ENCODE measurements around the gene CTSE. TPM values are rescaled to one million over a fixed set of nuclear protein-coding genes. Genes with fewer than 3 reads are reported as not detected.

CTSE gene
- total and polyA plus RNA-seq, 2 of the 8 experiments (the other 6 are each of a cell fraction or from before 2014, with no cell fraction given): 0.03 TPM; not detected in 1

DNA sequence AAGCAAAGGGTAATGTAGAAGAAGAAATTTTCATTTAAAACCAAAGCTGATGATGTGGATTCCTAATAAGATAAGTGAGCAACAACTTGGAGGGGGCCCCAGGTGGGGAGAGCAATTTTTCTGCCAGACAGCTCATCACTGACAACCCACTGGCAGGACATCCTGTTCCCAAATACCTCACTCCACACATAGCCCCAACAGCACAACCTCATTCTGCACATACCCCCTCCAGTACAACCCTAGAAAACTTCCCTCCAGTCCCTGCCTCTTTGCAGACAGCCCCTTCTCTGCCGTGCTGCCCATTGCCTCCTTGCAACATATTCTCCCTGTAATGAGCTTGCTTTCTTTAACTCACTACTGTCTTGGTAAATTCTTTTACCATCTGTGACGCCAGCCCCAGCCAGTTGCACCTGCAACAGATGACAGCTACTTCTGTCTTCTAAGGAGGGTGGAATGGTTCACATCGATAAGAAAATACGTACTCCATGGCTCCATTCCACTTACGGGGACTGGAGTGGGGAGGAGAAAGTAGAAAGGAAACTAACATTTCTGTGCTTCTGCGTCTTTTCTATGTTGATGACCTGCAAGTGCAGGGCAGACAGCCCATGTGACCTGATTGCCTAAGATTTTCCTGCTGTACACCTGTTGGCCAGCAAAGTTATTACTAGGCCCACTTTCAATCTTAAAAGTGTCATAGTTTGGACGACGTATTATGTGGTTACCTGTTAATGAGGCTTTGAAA is 44.0 kb upstream of the CTSE start (continued):
- TF ChIP-seq, protein P1, sequence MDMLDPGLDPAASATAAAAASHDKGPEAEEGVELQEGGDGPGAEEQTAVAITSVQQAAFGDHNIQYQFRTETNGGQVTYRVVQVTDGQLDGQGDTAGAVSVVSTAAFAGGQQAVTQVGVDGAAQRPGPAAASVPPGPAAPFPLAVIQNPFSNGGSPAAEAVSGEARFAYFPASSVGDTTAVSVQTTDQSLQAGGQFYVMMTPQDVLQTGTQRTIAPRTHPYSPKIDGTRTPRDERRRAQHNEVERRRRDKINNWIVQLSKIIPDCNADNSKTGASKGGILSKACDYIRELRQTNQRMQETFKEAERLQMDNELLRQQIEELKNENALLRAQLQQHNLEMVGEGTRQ (IDR thresholded peaks at IDR 0.05; ENCODE audit: low read length): no peak
- no peak for TF ChIP-seq CHD2 (IDR thresholded peaks at IDR 0.05; ENCODE audit: low read length)
- TF ChIP-seq RXRA (IDR thresholded peaks at IDR 0.05; ENCODE audit: insufficient read depth, low read depth, low read length): no peak
- TF ChIP-seq JUN (IDR thresholded peaks at IDR 0.05; ENCODE audit: low read depth, low read length): no peak

Data from H1 (cell line).